Neural cell (in vitro differentiated cells): Measurements from ENCODE around the gene PPP1R9B. TPM values are rescaled to one million over a fixed set of nuclear protein-coding genes. Genes with fewer than 3 reads are reported as not detected.

Experiments used
- H2AFZ ChIP-seq: fragments of 200-600, 300-800 bp; sonication (generic), shearing (Covaris generic); 2 replicates; pipeline ENCODE4 v1.6.0; 2014; ENCODE audit warnings: low read depth, mild to moderate bottlenecking, antibody characterized with exemption, low read length, moderate library complexity
- H3F3A ChIP-seq: fragments of 200-600 bp; shearing (Covaris generic); 2 replicates; pipeline ENCODE4 v1.6.1; 2016; ENCODE audit warnings: mild to moderate bottlenecking, moderate library complexity, mixed read lengths, antibody characterized with exemption, low read length; ENCODE audit not compliant: insufficient read depth, poor library complexity, severe bottlenecking
- H3K27ac ChIP-seq: fragments of 200-600, 300-800 bp; sonication (generic), shearing (Covaris generic); 2 replicates; pipeline ENCODE4 v1.5.1; 2014; ENCODE audit warnings: mild to moderate bottlenecking, low read length, moderate library complexity
- H3K27me3 ChIP-seq: fragments of 300-800, 200-600 bp; sonication (generic), shearing (Covaris generic); 2 replicates; pipeline ENCODE4 v1.6.0; 2014; ENCODE audit warnings: mild to moderate bottlenecking, low read depth, low read length, moderate library complexity; ENCODE audit not compliant: insufficient read depth
- H3K36me3 ChIP-seq: fragments of 300-800, 200-600 bp; sonication (generic), shearing (Covaris generic); 2 replicates; pipeline ENCODE4 v1.5.1; 2014; ENCODE audit warnings: mild to moderate bottlenecking, antibody characterized with exemption, low read length, moderate library complexity; ENCODE audit not compliant: insufficient read depth
- H3K4me2 ChIP-seq: fragments of 300-800, 200-600 bp; sonication (generic), shearing (Covaris generic); 2 replicates; pipeline ENCODE4 v1.6.0; 2014; ENCODE audit warnings: mild to moderate bottlenecking, low read length
- H3K4me3 ChIP-seq: fragments of 300-800, 200-600 bp; sonication (generic), shearing (Covaris generic); 2 replicates; pipeline ENCODE4 v1.5.1; 2014; ENCODE audit warnings: mild to moderate bottlenecking, low read length, moderate library complexity
- H3K79me2 ChIP-seq: fragments of 200-600 bp; shearing (Covaris generic); replicated peaks from 2 replicates; pipeline ENCODE4 v1.6.0; 2014; ENCODE audit warnings: mild to moderate bottlenecking, low read length, moderate library complexity; ENCODE audit not compliant: insufficient read depth
- H3K9ac ChIP-seq: fragments of 300-800, 200-600 bp; sonication (generic), shearing (Covaris generic); 2 replicates; pipeline ENCODE4 v1.6.1; 2016; ENCODE audit warnings: mild to moderate bottlenecking, low read length, mixed read lengths
- H3K9me2 ChIP-seq: fragments of 200-600 bp; shearing (Covaris generic); 2 replicates; pipeline ENCODE4 v1.6.1; 2016; ENCODE audit warnings: mild to moderate bottlenecking, low read length, mixed read lengths; ENCODE audit not compliant: insufficient read depth
- H3K9me3 ChIP-seq: fragments of 200-600, 300-800 bp; sonication (generic), shearing (Covaris generic); 2 replicates; pipeline ENCODE4 v1.6.1; 2016; ENCODE audit warnings: mild to moderate bottlenecking, mixed run types, low read length, moderate library complexity, mixed read lengths
- H4K20me1 ChIP-seq: fragments of 200-600 bp; shearing (Covaris generic); 2 replicates; pipeline ENCODE4 v1.6.1; 2016; ENCODE audit warnings: mild to moderate bottlenecking, mixed run types; ENCODE audit not compliant: insufficient read depth
- EP300 ChIP-seq: fragments of 450-650 bp; conservative IDR thresholded peaks from 2 replicates; pipeline ENCODE4 v1.6.1; 2014; ENCODE audit warnings: antibody characterized with exemption, mild to moderate bottlenecking, moderate library complexity; ENCODE audit not compliant: poor library complexity, severe bottlenecking
- EZH2 ChIP-seq: fragments of 200-600, 300-800 bp; shearing (Covaris generic), sonication (generic); IDR thresholded peaks from 2 replicates; pipeline ENCODE4 v1.6.1; 2014; ENCODE audit warnings: antibody characterized with exemption, low read length, borderline replicate concordance, mild to moderate bottlenecking; ENCODE audit not compliant: insufficient read depth, poor library complexity, severe bottlenecking
- MXI1 ChIP-seq: fragments of 450-650 bp; conservative IDR thresholded peaks from 2 replicates; pipeline ENCODE4 v1.6.1; 2014; ENCODE audit warnings: antibody characterized with exemption, mild to moderate bottlenecking; ENCODE audit not compliant: poor library complexity, severe bottlenecking
- POLR2AphosphoS5 ChIP-seq: IDR thresholded peaks from 2 replicates; pipeline ENCODE4 v1.6.1; 2012
- RAD21 ChIP-seq: fragments of 450-650 bp; conservative IDR thresholded peaks from 2 replicates; pipeline ENCODE4 v1.6.1; 2014; ENCODE audit warnings: antibody characterized with exemption, mild to moderate bottlenecking, moderate library complexity
- SMC3 ChIP-seq: fragments of 450-650 bp; conservative IDR thresholded peaks from 2 replicates; pipeline ENCODE4 v1.6.1; 2014; ENCODE audit warnings: antibody characterized with exemption, mild to moderate bottlenecking, moderate library complexity; ENCODE audit not compliant: poor library complexity
- TAF1 ChIP-seq: IDR thresholded peaks from 2 replicates; pipeline ENCODE4 v1.6.1; 2012; ENCODE audit warnings: low read depth
- polyA plus RNA-seq: library from polyadenylated mRNA; depleted of rRNA; stranded (reverse); fragments of >200 nt; gene quantifications from 2 replicates; pipeline ENCODE4 v1.2.3, GENCODE V29; 2014
- TF ChIP-seq, protein P1 (sequence below): IDR thresholded peaks from 2 replicates; pipeline ENCODE4 v1.6.1; 2012; ENCODE audit warnings: borderline replicate concordance
- TF ChIP-seq, protein P2 (sequence below): fragments of 450-650 bp; IDR thresholded peaks from 2 replicates; pipeline ENCODE4 v1.5.1; 2014; ENCODE audit warnings: antibody characterized with exemption, mild to moderate bottlenecking, moderate library complexity; ENCODE audit not compliant: poor library complexity, severe bottlenecking

The PPP1R9B gene
- polyA plus RNA-seq, 1 donor from 2014 or later: 29.2 TPM

DNA sequence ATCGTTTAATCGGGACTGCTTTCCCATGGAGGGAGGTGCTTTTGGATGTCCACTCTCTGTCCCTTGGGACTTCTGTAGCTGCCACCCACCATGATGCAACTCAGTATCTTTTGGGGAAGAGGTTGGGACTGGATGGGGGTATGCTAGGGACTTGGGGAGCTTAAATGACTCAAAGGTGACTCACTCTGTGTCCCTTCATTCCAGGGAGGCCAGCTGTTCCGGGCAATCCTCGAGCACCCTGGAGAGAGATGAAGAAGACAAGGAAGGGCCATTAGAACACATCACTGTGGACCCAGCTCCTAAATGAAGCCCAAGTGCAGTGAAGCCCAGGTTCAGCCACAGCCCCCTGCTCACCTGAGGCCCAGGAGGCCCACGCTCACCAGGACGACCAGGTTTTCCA, 46.3 kb upstream of the PPP1R9B start:
- Histone ChIP-seq H3K36me3 (no peaks in the 10 kb centered on the region), H3K9ac (no peak overlapping the region), H3K9me3 (no peaks in the 10 kb centered on the region), H3F3A (no peaks in the 10 kb centered on the region), H3K79me2 (no peaks in the 10 kb centered on the region), H2AFZ (no peak overlapping the region), H3K4me3 (no peak overlapping the region), H3K9me2 (no peaks in the 10 kb centered on the region), H4K20me1 (no peaks in the 10 kb centered on the region), H3K4me2 (no peak overlapping the region), H3K27ac (no peak overlapping the region), H3K27me3 (peaks cover 26% of the 10 kb centered on the region)
- no peak for TF ChIP-seq TAF1
- no peak for TF ChIP-seq EP300
- TF ChIP-seq, protein P1, sequence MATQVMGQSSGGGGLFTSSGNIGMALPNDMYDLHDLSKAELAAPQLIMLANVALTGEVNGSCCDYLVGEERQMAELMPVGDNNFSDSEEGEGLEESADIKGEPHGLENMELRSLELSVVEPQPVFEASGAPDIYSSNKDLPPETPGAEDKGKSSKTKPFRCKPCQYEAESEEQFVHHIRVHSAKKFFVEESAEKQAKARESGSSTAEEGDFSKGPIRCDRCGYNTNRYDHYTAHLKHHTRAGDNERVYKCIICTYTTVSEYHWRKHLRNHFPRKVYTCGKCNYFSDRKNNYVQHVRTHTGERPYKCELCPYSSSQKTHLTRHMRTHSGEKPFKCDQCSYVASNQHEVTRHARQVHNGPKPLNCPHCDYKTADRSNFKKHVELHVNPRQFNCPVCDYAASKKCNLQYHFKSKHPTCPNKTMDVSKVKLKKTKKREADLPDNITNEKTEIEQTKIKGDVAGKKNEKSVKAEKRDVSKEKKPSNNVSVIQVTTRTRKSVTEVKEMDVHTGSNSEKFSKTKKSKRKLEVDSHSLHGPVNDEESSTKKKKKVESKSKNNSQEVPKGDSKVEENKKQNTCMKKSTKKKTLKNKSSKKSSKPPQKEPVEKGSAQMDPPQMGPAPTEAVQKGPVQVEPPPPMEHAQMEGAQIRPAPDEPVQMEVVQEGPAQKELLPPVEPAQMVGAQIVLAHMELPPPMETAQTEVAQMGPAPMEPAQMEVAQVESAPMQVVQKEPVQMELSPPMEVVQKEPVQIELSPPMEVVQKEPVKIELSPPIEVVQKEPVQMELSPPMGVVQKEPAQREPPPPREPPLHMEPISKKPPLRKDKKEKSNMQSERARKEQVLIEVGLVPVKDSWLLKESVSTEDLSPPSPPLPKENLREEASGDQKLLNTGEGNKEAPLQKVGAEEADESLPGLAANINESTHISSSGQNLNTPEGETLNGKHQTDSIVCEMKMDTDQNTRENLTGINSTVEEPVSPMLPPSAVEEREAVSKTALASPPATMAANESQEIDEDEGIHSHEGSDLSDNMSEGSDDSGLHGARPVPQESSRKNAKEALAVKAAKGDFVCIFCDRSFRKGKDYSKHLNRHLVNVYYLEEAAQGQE: no peak
- no peak for TF ChIP-seq EZH2

DNA sequence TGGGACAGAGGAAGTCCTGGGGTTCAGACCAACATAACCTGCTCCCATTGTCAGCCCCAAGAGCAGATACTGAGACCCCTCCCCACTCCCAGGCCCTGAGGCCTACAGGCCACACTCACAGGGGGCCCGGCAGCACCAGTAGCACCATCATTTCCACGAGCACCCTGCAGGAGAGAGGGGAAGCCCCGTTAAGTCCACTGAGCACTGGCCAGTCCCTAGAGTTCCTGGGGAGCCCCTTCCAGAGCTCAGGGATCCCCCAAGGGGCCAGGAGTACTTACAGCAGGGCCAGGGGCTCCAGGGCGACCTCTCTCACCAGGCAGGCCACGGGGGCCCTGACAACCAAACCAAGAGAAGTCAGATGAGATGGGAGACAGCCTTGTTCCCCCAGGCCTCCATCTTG, 45.6 kb upstream of the PPP1R9B start:
- H3K9ac ChIP-seq: no peak overlapping the region
- H2AFZ ChIP-seq: no peak overlapping the region
- H4K20me1 ChIP-seq: no peaks in the 10 kb centered on the region
- TF ChIP-seq RAD21: no peak
- TF ChIP-seq TAF1: no peak
- H3K4me2 ChIP-seq: no peak overlapping the region
- no peak overlapping the region for H3K4me3 ChIP-seq
- H3F3A ChIP-seq: no peaks in the 10 kb centered on the region
- H3K79me2 ChIP-seq: no peaks in the 10 kb centered on the region
- peaks cover 18% of the 10 kb centered on the region for H3K27me3 ChIP-seq
- H3K36me3 ChIP-seq: no peaks in the 10 kb centered on the region
- H3K9me3 ChIP-seq: no peaks in the 10 kb centered on the region
- no peak overlapping the region for H3K27ac ChIP-seq
- no peaks in the 10 kb centered on the region for H3K9me2 ChIP-seq

DNA sequence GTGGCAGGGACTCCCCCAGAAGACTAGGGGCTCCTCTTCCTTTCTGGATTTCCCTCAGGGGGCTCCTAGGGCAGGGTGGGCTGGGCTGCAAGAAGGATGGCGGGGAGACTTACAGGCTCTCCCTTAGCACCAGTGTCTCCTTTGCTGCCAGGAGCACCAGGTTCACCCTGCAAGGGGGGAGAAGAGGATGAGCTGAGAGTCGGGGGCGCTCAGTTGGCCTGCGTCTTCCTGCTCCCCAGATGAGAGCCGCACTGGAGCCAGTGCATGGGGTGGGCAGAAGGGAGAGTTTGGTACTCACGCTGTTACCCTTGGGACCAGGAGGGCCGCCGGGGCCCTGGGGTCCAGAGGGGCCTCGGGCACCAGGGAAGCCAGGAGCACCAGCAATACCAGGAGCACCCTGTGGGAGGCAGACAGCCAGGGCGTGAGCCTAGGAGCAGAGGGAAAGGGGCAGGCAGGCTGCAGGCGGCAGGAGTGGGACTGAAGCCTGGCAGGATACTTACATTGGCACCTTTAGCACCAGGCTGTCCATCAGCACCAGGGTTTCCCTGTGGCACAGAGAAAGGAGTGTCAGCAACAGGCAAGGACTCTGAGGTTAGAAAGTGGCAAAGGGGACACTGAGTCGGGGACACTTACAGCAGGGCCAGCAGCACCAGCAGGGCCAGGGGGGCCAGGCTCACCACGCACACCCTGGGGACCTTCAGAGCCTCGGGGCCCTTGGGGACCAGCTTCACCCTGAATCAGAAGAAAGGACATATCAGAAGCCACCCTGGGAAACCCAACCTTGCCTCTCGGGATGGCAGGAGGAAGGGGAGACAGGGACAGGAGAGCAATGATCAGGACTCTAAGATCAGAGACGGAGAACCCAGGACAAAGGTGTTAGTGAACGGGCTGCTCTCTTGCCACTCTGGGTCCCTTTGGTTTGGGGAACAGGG, 44.7 kb upstream of the PPP1R9B start:
- Histone ChIP-seq H3K9me3 (no peaks in the 10 kb centered on the region), H3K9me2 (no peaks in the 10 kb centered on the region), H3F3A (no peaks in the 10 kb centered on the region), H3K27me3 (peaks cover 10% of the 10 kb centered on the region), H2AFZ (no peak overlapping the region), H3K36me3 (no peaks in the 10 kb centered on the region), H3K79me2 (no peaks in the 10 kb centered on the region), H3K27ac (no peak overlapping the region), H3K4me2 (no peak overlapping the region), H4K20me1 (no peaks in the 10 kb centered on the region), H3K4me3 (no peak overlapping the region), H3K9ac (no peak overlapping the region)
- TF ChIP-seq, protein P2, sequence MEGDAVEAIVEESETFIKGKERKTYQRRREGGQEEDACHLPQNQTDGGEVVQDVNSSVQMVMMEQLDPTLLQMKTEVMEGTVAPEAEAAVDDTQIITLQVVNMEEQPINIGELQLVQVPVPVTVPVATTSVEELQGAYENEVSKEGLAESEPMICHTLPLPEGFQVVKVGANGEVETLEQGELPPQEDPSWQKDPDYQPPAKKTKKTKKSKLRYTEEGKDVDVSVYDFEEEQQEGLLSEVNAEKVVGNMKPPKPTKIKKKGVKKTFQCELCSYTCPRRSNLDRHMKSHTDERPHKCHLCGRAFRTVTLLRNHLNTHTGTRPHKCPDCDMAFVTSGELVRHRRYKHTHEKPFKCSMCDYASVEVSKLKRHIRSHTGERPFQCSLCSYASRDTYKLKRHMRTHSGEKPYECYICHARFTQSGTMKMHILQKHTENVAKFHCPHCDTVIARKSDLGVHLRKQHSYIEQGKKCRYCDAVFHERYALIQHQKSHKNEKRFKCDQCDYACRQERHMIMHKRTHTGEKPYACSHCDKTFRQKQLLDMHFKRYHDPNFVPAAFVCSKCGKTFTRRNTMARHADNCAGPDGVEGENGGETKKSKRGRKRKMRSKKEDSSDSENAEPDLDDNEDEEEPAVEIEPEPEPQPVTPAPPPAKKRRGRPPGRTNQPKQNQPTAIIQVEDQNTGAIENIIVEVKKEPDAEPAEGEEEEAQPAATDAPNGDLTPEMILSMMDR: no peak
- no peak for TF ChIP-seq SMC3
- TF ChIP-seq, protein P1: no peak
- TF ChIP-seq MXI1: no peak
- TF ChIP-seq EP300: no peak
- TF ChIP-seq EZH2: no peak
- TF ChIP-seq RAD21: no peak
- no peak for TF ChIP-seq TAF1
- no peak for TF ChIP-seq POLR2AphosphoS5
